Activated CD4-positive, alpha-beta T cell treated with anti-CD3 and anti-CD28 coated beads, Interleukin-2, amount 50 U/mL, for 1 hour (primary cell): Measurements from ENCODE around the gene WDR76.

Source experiments
- DNase-seq: peaks from one replicate; pipeline ENCODE4 v3.0.0-alpha.2; 2020

Gene WDR76

DNA sequence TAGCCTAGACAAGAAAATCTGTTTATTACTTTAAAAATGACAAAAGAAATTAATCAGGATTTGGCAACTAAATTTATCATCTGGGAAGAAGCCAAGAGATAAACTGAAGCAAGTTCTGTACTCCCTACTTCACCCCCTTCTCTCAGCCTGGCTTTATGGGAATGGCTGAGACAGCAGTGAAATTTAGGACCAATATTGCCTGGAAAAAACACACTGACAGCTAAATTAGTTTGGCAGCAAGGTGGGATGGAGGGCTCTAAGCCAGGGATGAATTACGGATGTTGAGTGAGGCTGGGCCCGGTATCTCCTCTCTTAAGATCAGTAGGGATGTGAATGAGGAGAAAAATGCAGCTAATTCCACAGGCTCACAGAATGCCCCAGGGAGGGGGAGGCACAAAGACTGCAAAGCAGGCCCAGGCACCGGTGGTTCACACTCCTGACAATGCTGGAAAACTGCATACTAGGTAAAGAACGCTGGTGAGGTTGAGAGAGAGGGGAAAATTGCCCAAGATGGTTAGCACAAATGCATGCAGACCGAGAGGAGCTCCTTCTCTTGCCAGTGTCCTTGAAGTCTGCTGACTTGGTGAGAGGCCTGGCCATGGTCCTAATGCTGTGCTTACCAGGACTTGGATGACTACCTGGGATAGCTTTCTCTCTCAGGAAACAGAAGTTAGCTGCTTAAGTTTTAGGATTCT lies 89.0 kb downstream of the WDR76 start:
- DNase-seq: no peak

DNA sequence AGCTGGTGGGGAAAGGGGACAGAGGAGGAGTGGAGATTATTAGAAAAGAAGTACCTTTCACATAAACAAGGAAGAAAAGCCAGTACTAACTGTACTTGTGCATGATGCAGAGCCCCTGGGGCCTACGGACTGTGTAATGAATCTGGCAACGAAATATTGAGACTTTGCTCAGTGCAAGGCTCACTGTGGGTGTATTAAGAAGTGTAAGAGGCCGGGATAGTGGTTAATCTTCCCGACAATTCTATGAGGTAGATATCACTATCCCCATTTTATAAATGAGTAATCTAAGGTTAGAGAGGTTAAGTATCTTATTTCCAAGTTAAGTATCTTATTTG lies 89.5 kb downstream of the WDR76 start:
- DNase-seq: no peak
